H9 (cell line): ENCODE data around the gene FAS. TPM values are rescaled to one million over a fixed set of nuclear protein-coding genes. Genes with fewer than 3 reads are reported as not detected.

ENCODE experiments used
- DNase-seq: peaks from one replicate; pipeline ENCODE4 v3.0.0-alpha.2; 2017
- H2AFZ ChIP-seq: one replicate; pipeline ENCODE4 v1.6.1; 2013; ENCODE audit warnings: mild to moderate bottlenecking, low read length, control low read depth, moderate library complexity
- H2AK5ac ChIP-seq: 2 replicates; pipeline ENCODE4 v1.6.1; 2013; ENCODE audit warnings: low read length, control low read depth, mixed read lengths; ENCODE audit not compliant: insufficient read length
- H2BK120ac ChIP-seq: one replicate; pipeline ENCODE4 v1.6.1; 2013; ENCODE audit warnings: low read depth, mild to moderate bottlenecking, low read length, control low read depth, inconsistent platforms; ENCODE audit not compliant: poor library complexity, severe bottlenecking
- H2BK12ac ChIP-seq: 2 replicates; pipeline ENCODE4 v1.6.1; 2013; ENCODE audit warnings: low read length, control low read depth, mixed read lengths, low read depth; ENCODE audit not compliant: insufficient read length
- H2BK15ac ChIP-seq: 2 replicates; pipeline ENCODE4 v1.6.1; 2013; ENCODE audit warnings: low read depth, low read length, control low read depth
- H2BK20ac ChIP-seq: one replicate; pipeline ENCODE4 v1.6.1; 2013; ENCODE audit warnings: low read depth, mild to moderate bottlenecking, low read length, control low read depth, inconsistent platforms; ENCODE audit not compliant: poor library complexity, severe bottlenecking
- H2BK5ac ChIP-seq: 2 replicates; pipeline ENCODE4 v1.6.1; 2013; ENCODE audit warnings: low read length, control low read depth, mixed read lengths; ENCODE audit not compliant: insufficient read length
- H3K14ac ChIP-seq: 2 replicates; pipeline ENCODE4 v1.6.1; 2013; ENCODE audit warnings: low read length, control low read depth; ENCODE audit not compliant: insufficient read depth
- H3K18ac ChIP-seq: 2 replicates; pipeline ENCODE4 v1.6.1; 2013; ENCODE audit warnings: low read depth, mild to moderate bottlenecking, mixed read lengths, low read length, control low read depth; ENCODE audit not compliant: insufficient read length
- H3K23ac ChIP-seq: 2 replicates; pipeline ENCODE4 v1.6.1; 2013; ENCODE audit warnings: low read length, control low read depth, mixed read lengths, low read depth; ENCODE audit not compliant: insufficient read length
- H3K23me2 ChIP-seq: 2 replicates; pipeline ENCODE4 v1.6.1; 2013; ENCODE audit warnings: low read depth, mild to moderate bottlenecking, mixed read lengths, low read length, control low read depth; ENCODE audit not compliant: insufficient read length, poor library complexity, severe bottlenecking
- H3K27ac ChIP-seq: 2 replicates; pipeline ENCODE4 v1.5.1; 2013; ENCODE audit warnings: low read length, control low read depth, mixed read lengths, low read depth; ENCODE audit not compliant: insufficient read length
- H3K27me3 ChIP-seq: 2 replicates; pipeline ENCODE4 v1.6.1; 2013; ENCODE audit warnings: low read length, control low read depth, inconsistent platforms; ENCODE audit not compliant: insufficient read depth
- H3K4ac ChIP-seq: 2 replicates; pipeline ENCODE4 v1.6.1; 2013; ENCODE audit warnings: low read depth, mild to moderate bottlenecking, control low read depth, inconsistent platforms, low read length, moderate library complexity
- H3K4me1 ChIP-seq: 2 replicates; pipeline ENCODE4 v1.6.1; 2013; ENCODE audit warnings: low read length, control low read depth, inconsistent platforms; ENCODE audit not compliant: insufficient read depth
- H3K4me2 ChIP-seq: 2 replicates; pipeline ENCODE4 v1.6.1; 2013; ENCODE audit warnings: low read length, control low read depth, mixed read lengths; ENCODE audit not compliant: insufficient read length, insufficient read depth
- H3K56ac ChIP-seq: 2 replicates; pipeline ENCODE4 v1.6.1; 2013; ENCODE audit warnings: low read depth, mild to moderate bottlenecking, mixed read lengths, low read length, control low read depth; ENCODE audit not compliant: insufficient read length
- H3K79me1 ChIP-seq: 2 replicates; pipeline ENCODE4 v1.6.1; 2013; ENCODE audit warnings: low read depth, mild to moderate bottlenecking, moderate library complexity, low read length, control low read depth, inconsistent platforms; ENCODE audit not compliant: insufficient read depth, poor library complexity, severe bottlenecking
- H3K79me2 ChIP-seq: 2 replicates; pipeline ENCODE4 v1.6.1; 2013; ENCODE audit warnings: low read length, control low read depth, inconsistent platforms; ENCODE audit not compliant: insufficient read depth
- H3K9ac ChIP-seq: 2 replicates; pipeline ENCODE4 v1.6.1; 2013; ENCODE audit warnings: low read length, control low read depth, mixed read lengths; ENCODE audit not compliant: insufficient read length; ENCODE audit errors: extremely low read depth
- H3K9me3 ChIP-seq: one replicate; pipeline ENCODE4 v1.6.1; 2013; ENCODE audit warnings: low read depth, low read length, inconsistent platforms; ENCODE audit not compliant: control insufficient read depth
- H3T11ph ChIP-seq: one replicate; pipeline ENCODE4 v1.6.1; 2013; ENCODE audit warnings: mild to moderate bottlenecking, low read length, control low read depth, inconsistent platforms
- H4K20me1 ChIP-seq: one replicate; pipeline ENCODE4 v1.6.1; 2013; ENCODE audit not compliant: control insufficient read depth, insufficient read length, insufficient read depth
- H4K5ac ChIP-seq: 2 replicates; pipeline ENCODE4 v1.6.1; 2013; ENCODE audit warnings: low read depth, mild to moderate bottlenecking, mixed read lengths, low read length, control low read depth; ENCODE audit not compliant: insufficient read length
- H4K8ac ChIP-seq: replicated peaks from 2 replicates; pipeline ENCODE4 v1.6.1; 2013; ENCODE audit warnings: low read length, control low read depth, mixed read lengths, low read depth; ENCODE audit not compliant: insufficient read length
- H4K91ac ChIP-seq: 2 replicates; pipeline ENCODE4 v1.6.1; 2013; ENCODE audit warnings: low read depth, mild to moderate bottlenecking, moderate library complexity, mixed read lengths, low read length, control low read depth; ENCODE audit not compliant: insufficient read length
- H3K27ac Mint-ChIP-seq, 3 experiments: 2 replicates in 2 of 3; 3 replicates in 1 of 3; pipeline ENCODE4 v1.8.0; 2020 to 2021; ENCODE audit warnings: mixed read lengths in 3 of 3, mild to moderate bottlenecking in 1 of 3, moderate library complexity in 1 of 3
- H3K27me3 Mint-ChIP-seq: 2 replicates; pipeline ENCODE4 v1.8.0; 2021; ENCODE audit warnings: low read depth, mild to moderate bottlenecking, moderate library complexity, mixed read lengths
- H3K36me3 Mint-ChIP-seq, 3 experiments: 2 replicates in 2 of 3; 3 replicates in 1 of 3; pipeline ENCODE4 v1.8.0; 2020 to 2021; ENCODE audit warnings: low read depth in 3 of 3, mixed read lengths in 3 of 3; ENCODE audit not compliant: insufficient read depth in 1 of 3
- H3K4me1 Mint-ChIP-seq, 2 experiments: 2 replicates each; pipeline ENCODE4 v1.8.0; 2020; ENCODE audit warnings: mixed read lengths in 2 of 2
- H3K4me3 Mint-ChIP-seq, 2 experiments: 2 replicates in 1 of 2; 3 replicates in 1 of 2; pipeline ENCODE4 v1.8.0; 2020 to 2021; ENCODE audit warnings: mild to moderate bottlenecking in 2 of 2, mixed read lengths in 2 of 2, moderate library complexity in 1 of 2
- H3K9me3 Mint-ChIP-seq, 2 experiments: 2 replicates in 1 of 2; 3 replicates in 1 of 2; pipeline ENCODE4 v1.8.0; 2020; ENCODE audit warnings: mild to moderate bottlenecking in 2 of 2, mixed read lengths in 2 of 2, moderate library complexity in 1 of 2
- WGBS: extraction: QIAGEN DNeasy Blood & Tissue Kit; methylation state at CpG from one replicate; pipeline ENCODE4 v1.1.7; 2013; ENCODE audit warnings: missing lambda C conversion rate, low lambda C conversion rate, mixed read lengths; ENCODE audit not compliant: insufficient read length; ENCODE audit errors: extremely low coverage; 5-methylcytosine and 5-hydroxymethylcytosine counted together
- total RNA-seq: library from RNA; stranded (reverse); gene quantifications from 2 replicates; pipeline ENCODE4 v1.2.1, GENCODE V29; 2021
- TF ChIP-seq, protein P1 (sequence below): fragments of 200-600 bp; sonication (generic); conservative IDR thresholded peaks from 3 replicates; pipeline ENCODE4 v1.8.0; 2021; ENCODE audit warnings: antibody characterized with exemption, mild to moderate bottlenecking

The FAS gene
- total RNA-seq, 1 experiment from 2014 or later, result 3.0 TPM

DNA sequence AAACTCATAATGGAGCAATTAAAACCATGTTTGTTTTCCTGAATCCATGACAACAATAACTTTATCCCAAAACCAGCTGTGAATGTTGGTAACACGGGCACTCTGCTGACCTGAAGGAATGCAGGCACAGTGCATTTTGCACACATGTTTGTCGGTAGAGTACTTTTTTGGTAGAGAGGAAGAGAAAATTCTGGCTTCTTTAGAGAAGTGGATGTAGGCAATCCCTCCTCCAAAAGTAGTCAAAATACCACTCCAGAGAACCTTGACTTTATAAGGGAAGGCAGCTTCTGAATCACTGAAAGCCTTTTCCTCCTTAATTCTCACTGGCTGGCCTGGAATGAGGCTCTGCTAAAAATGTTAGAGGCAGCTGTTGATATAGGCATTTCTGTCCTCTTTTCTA is 22.2 kb upstream of the FAS start:
- no peaks in the 10 kb centered on the region for H3K27me3 Mint-ChIP-seq
- no peak overlapping the region for H4K91ac ChIP-seq
- H3K9ac ChIP-seq, result no peak overlapping the region
- no peak overlapping the region for H2BK20ac ChIP-seq
- H3K4me2 ChIP-seq, result no peak overlapping the region
- H2BK5ac ChIP-seq, result no peak overlapping the region
- H3K4me1 Mint-ChIP-seq, result peaks cover 0 to 9% of the 10 kb centered on the region in 2 experiments; a peak in 2 of 4 replicates
- H3K18ac ChIP-seq, result no peak overlapping the region
- no peak overlapping the region for H3K27ac ChIP-seq
- no CpG with 5 or more reads among the region's 2 CpGs for WGBS
- H3K36me3 Mint-ChIP-seq, result no peaks in the 10 kb centered on the region
- H2BK120ac ChIP-seq, result no peak overlapping the region
- no peaks in the 10 kb centered on the region for H4K20me1 ChIP-seq
- DNase-seq, result no peak
- H2BK15ac ChIP-seq, result no peak overlapping the region
- H2AFZ ChIP-seq, result no peak overlapping the region
- H3K4ac ChIP-seq, result no peak overlapping the region
- H4K5ac ChIP-seq, result no peak overlapping the region
- no peak overlapping the region for H3K14ac ChIP-seq
- H3K56ac ChIP-seq, result no peak overlapping the region
- H3K27me3 ChIP-seq, result no peaks in the 10 kb centered on the region
- H3T11ph ChIP-seq, result no peak overlapping the region
- no peak overlapping the region for H3K27ac Mint-ChIP-seq
- H3K4me1 ChIP-seq, result no peaks in the 10 kb centered on the region
- no peaks in the 10 kb centered on the region for H3K9me3 Mint-ChIP-seq
- TF ChIP-seq, protein P1, sequence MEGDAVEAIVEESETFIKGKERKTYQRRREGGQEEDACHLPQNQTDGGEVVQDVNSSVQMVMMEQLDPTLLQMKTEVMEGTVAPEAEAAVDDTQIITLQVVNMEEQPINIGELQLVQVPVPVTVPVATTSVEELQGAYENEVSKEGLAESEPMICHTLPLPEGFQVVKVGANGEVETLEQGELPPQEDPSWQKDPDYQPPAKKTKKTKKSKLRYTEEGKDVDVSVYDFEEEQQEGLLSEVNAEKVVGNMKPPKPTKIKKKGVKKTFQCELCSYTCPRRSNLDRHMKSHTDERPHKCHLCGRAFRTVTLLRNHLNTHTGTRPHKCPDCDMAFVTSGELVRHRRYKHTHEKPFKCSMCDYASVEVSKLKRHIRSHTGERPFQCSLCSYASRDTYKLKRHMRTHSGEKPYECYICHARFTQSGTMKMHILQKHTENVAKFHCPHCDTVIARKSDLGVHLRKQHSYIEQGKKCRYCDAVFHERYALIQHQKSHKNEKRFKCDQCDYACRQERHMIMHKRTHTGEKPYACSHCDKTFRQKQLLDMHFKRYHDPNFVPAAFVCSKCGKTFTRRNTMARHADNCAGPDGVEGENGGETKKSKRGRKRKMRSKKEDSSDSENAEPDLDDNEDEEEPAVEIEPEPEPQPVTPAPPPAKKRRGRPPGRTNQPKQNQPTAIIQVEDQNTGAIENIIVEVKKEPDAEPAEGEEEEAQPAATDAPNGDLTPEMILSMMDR, result no peak
- no peak overlapping the region for H2BK12ac ChIP-seq
- H2AK5ac ChIP-seq, result no peak overlapping the region
- no peak overlapping the region for H3K4me3 Mint-ChIP-seq
- no peaks in the 10 kb centered on the region for H3K79me2 ChIP-seq
- H3K9me3 ChIP-seq, result no peaks in the 10 kb centered on the region
- H3K23ac ChIP-seq, result no peak overlapping the region
- no peaks in the 10 kb centered on the region for H3K79me1 ChIP-seq
- H3K23me2 ChIP-seq, result no peaks in the 10 kb centered on the region
- no peak overlapping the region for H4K8ac ChIP-seq
